GM19328 (cell line): Measurements from ENCODE around the gene ALB.
"Not testable (repeated sequence)": the region's sequence is repeated elsewhere in the genome, so short reads cannot be mapped to it uniquely, and the experiment has no call there.

ENCODE experiments used
- ATAC-seq: cut with Tn5 transposase; IDR thresholded peaks from one replicate; pipeline ENCODE4 v1.9.1; 2021; ENCODE audit warnings: mild to moderate bottlenecking, moderate library complexity; ENCODE audit not compliant: unreplicated experiment

The ALB gene

DNA sequence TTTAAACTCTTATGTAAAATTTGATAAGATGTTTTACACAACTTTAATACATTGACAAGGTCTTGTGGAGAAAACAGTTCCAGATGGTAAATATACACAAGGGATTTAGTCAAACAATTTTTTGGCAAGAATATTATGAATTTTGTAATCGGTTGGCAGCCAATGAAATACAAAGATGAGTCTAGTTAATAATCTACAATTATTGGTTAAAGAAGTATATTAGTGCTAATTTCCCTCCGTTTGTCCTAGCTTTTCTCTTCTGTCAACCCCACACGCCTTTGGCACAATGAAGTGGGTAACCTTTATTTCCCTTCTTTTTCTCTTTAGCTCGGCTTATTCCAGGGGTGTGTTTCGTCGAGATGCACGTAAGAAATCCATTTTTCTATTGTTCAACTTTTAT is at the start of gene ALB:
Gene ALB, plus strand, starts transcription at position 246 of the 400 bp plus-strand sequence. Its CDS starts 41 bp downstream, at position 287.
- no peak for ATAC-seq

DNA sequence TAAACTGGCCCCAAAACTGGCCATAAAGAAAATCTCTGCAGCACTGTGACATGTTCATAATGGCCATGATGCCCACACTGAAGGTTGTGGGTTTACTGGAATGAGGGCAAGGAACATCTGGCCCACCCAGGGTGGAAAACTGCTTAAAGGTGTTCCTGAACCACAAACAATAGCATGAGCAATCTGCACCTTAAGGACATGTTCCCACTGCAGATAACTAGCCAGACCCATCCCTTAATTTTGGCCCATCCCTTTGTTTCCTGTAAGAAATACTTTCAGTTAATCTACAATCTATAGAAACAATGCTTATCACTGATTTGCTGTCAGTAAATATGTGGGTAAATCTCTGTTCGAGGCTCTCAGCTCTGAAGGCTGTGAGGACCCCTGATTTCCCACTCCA is 46.9 kb upstream of the ALB start:
- ATAC-seq: not testable (repeated sequence)

DNA sequence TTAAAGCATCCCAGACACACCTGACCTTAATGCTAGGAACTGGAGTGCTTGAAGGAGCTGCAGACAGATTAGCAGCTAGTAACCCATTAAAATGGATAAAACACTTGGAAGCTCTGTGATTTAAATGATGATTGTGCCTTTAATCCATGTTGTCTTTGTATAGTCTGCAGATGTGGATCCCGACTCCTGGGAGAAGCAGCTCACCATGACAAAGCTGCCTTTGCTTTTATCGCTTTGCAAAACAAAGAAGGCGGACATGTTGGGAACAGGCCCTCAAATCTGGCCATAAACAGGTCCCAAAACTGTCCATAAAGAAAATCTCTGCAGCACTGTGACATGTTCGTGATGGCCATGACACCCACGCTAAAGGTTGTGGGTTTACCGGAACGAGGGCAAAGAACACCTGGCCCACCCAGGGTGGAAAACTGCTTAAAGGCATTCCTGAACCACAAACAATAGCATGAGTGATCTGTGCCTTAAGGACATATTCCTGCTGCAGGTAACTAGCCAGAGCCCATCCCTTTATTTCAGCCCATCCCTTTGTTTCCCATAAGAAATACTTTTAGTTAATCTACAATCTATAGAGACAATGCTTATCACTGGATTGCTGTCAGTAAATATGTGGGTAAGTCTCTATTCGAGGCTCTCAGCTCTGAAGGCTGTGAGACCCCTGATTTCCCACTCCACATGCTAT is 34.4 kb upstream of the ALB start:
- ATAC-seq: not testable (repeated sequence)

DNA sequence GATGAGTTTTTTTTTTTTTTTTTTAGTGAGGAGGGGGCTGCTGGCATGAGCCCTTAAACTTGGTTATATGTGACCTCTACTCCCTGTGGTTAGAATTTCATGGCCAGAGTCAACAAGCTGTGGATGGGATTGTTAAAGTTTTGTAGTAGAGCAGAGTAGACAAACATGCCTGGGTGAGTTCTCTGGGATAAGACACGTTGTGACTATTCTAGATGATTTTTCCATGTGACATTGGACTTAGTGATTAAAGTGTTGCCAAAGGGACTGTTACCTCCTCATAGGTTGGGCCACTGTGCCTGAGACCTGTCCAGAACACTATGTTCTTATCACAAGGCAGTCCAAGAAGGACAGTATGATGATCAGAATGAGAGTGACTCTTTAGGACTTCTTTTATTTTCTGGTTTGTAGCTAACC is 28.8 kb upstream of the ALB start:
- ATAC-seq: no peak

DNA sequence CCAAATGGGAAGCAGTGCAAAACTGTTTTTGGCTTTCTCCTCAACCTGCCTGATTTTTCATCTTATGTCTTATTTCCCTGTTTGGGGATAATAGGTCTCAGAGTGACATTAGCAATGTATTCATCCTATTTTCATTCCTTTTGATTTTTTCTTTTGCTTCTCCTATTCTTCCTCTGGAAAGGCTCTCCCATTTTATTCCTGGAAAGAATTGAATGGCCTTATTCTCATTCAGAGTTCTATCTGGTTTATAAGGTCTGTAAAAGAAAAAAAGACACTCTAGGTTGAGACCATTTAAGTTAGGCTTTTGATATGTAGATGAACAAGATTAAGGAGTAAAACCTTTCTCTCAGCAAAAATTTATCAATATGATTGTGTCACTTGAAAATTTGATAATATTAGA is 27.8 kb upstream of the ALB start:
- no peak for ATAC-seq

DNA sequence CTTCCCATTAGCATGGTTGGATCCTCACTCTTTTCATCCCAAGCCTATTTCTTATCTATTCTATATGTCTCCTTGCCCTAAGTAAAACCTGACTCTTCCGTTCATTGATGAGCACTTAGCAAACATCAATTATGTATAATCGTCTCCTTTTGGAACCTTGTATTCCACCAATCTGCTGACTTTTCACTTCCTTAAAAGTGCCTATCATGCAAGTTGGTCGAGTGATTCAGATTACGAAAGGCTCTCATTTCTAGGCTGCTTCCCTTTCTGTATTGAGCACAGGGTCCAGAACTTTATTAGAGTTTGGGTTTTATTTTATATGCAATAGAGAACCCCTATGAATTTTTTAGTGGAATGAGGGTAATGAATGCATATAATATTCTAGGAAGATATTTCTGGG is 27.1 kb upstream of the ALB start:
- ATAC-seq: no peak

DNA sequence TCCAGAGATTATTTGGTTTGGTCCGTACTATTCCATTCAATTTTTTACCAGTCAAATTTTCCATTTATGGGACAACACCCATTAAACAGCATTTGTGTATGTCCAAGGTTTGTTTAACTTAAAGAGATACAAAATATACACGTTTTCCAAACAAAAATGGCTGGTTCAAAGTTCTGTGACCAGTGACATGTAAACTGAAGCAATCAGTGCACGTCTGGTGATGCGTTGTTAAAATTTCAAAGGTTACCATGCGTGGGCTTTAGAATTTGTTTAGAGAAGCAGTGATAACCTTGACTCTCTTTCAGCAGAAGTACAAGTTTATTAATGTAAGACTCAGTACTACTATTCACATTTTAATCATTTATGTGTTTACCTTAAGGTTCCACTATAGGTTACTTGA is 25.2 kb upstream of the ALB start:
- no peak for ATAC-seq

DNA sequence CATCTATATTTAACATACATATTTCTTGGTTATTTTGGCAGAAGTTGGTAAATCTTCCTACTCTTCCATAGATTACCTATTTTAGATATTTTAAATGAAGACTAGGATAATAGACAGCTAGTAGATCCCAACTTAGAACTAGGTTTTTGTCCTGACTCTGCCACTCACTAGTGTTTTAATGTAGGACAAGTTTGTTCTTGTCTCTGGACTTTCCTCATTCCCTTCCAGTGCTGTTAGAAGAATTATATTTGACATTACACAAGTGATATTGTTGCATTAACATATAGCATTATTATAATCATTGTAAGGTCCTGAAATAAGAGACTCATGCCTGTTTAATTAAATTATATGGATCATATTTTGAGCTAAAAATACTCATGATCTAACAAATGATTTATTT is 24.1 kb upstream of the ALB start:
- ATAC-seq: no peak

DNA sequence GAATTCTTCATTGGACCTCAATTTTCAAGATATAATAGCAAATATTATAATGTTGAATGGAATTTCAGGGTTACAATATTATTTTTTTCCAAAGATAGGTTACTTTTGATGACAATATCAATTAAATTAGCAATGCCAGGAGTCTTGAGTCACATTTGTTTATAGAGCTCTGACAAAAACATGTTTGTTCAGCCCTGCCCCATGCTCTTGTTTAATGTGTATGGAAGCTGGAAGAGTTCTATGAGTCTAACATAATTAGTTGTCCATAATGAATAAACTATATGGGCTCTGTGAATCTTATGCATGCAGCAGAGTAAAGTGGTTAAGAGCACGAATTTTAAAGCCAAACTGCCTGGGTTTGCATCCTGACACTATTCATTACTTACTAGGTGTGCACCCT is 22.9 kb upstream of the ALB start:
- ATAC-seq: no peak

DNA sequence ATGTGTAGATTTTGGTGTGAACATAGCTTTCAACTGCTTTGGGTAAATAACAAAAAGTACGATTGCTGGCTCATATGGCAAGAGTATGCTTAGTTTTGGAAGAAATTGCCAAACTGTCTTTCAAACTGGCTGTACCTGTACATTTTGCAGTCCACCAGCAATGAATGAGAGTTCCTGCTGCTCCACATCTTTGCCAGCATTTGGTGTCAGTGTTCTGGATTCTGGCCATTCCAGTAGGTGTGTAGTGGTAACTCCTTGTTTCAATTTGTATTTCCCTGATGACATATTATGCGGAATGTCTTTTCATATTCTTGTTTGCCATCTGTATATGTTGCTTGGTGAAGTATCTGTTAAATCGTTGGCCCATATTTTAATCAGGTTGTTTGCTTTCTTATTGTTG is 20.6 kb upstream of the ALB start:
- no peak for ATAC-seq

DNA sequence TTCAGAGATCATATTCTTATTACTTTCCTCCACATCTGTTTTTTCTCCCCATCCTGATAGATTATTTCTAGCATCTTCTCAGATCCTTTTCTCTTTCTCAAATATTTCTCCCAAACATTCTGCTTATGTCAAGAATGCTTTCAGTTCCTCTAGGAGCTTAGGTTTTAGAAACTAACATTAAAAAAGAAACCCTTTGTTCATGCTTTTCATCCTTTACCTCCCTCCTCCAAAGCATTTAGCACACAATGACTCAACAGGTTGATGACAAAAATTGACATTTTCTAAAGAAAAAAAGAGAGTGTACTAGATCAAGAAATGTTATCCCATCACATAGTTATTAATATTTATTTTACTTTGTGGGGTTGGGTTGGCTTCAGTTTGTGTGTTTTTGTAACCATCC is 16.5 kb upstream of the ALB start:
- no peak for ATAC-seq

DNA sequence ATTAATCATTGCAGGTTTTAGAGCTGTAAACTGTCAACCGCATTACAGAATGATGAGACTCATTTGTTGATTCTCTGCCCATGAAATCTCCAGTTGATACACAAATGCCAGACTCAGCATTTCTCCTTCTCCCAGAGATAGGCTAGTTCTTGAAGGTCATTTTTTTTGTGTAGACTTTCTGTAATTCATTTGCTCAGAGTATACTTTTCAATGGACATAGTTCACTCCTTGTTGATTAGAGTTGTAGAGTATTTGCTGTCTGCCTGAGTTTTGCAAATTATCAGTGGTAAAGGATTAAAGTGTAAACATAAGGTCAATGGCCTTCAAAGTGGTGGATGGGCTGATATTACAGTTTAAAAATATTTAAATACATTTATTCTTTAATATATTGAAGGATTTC is 15.2 kb upstream of the ALB start:
- ATAC-seq: no peak

DNA sequence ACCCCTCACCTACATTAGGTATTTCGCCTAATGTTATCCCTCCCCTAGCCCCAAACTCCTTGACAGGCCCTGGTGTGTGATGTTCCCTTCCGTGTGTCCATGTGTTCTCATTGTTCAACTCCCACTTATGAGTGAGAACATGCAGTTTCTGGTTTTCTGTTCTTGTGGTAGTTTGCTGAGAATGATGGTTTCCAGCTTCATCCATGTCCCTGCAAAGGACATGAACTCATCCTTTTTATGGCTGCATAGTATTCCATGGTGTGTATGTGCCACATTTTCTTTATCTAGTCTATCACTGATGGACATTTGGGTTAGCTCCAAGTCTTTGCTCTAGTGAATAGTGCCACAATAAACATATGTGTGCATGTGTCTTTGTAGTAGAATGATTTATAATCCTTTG is 14.4 kb upstream of the ALB start:
- ATAC-seq: not testable (repeated sequence)

DNA sequence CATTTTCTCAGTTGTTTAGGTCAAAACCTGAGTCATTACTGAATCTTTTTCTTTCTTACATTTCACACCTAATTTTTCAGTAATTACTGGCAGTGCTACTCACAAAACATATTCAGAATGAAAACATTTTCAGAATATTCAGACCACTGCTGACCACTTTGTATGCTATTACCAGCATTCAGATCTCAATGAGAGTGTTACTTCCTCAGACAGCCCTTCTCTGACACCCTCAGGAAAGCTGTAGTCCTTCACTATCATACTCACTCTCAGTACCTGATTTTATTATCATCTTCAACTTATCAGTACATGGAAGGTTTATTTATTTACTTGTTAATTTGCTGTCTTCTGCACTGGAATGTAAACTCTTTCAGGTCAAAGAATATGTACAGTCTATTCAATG is 12.3 kb upstream of the ALB start:
- ATAC-seq: no peak

DNA sequence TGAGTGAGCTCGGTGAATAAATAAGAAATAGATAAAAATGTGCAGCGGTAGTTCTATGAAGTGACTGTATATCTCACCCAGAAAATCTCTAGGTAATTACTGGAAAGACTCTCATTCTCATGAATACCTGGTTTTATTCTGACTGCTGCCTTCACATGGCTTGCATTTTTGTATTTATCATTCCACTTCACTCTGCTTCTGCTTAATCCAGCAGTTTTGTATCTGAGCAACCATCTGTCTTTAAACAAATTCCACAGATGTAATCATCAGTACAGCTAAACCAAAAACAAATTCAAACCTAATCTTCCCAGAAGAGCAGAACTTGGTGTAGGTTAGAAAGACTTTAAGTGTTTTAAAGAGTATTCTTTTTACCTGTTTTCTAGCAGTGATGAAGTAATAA is 11.2 kb upstream of the ALB start:
- no peak for ATAC-seq

DNA sequence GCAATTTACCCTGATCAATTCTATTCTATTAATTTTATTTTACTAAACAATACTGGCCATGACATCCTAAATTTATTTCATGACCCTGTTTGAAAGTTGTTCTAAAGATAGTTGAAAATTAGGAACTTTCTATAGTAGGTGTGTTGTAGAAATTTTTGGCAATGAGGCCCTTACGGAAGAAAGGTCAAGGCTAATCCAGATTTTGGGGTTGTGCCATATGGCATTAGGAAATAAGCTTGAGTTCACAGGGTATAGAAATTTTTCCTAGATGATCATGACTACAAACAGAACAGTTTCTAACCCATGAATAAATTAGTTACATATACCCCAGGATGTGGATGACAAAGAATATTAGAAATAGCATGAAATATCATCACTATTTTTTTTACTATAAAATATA is 7.8 kb upstream of the ALB start:
- ATAC-seq: no peak

DNA sequence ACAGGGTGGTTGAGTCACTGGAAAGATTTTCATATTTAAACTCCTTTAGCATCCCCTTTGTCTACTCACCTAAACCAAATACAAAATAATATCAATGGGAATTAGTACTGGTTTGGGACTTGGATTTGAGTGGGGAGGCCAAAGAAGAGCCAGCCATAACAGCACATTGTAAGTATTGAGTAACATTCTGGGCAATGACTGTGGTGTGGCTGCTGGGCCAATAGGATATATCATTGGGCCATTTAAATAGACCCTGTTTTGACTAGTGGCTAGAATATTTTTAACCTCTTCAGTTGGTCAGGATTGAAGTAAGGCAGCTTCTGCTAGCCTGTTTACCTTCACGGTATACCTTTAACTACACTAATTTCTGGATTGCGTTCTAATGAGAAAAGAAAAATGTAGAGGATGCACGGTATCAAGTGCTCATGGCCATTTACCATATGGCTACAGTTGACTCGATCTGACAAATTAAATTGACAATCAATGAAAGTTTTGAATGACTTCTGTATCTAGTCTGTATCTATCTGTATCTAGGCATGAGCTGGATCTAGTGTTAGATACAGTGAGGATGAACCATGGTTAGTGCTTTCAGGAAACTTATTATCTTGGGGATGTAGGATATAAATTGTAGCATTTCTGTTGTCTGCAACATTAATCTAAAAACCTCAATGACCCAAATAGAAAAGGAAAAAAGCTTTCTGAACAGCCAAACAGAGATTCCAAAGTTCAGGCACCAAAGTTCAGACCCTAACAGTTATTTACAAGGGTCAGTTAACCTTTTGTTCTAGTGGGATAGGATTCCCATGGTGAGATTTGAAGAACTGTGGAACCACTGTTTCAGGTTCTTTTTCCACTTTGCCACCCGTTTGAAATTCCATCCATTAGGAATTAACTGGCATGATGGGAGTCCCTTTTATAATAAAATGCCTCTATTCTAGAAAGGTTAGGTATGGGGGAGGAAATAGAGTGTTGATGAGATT is 6.8 kb upstream of the ALB start:
- ATAC-seq: no peak

DNA sequence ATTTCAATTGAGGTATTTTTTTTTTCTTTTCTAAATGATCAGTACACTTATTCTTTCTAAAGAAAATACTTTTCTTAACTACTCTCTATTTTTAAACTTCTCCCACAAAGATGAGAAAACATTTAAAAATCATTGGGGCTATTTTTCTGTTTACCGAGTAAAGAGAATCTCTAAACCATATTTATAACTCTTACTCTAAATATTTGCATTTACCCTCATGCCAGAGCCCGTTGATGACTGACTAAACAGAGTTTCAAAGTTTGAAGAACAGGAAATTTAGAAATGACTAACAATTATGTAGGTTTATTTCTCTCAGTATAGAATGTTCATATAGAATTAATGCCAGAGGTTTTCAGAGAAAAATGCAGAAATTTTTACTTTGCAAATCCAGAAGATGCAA is 2.7 kb upstream of the ALB start:
- no peak for ATAC-seq

DNA sequence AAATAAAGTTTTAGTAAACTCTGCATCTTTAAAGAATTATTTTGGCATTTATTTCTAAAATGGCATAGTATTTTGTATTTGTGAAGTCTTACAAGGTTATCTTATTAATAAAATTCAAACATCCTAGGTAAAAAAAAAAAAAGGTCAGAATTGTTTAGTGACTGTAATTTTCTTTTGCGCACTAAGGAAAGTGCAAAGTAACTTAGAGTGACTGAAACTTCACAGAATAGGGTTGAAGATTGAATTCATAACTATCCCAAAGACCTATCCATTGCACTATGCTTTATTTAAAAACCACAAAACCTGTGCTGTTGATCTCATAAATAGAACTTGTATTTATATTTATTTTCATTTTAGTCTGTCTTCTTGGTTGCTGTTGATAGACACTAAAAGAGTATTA is 370 bp downstream of the ALB start:
- no peak for ATAC-seq

DNA sequence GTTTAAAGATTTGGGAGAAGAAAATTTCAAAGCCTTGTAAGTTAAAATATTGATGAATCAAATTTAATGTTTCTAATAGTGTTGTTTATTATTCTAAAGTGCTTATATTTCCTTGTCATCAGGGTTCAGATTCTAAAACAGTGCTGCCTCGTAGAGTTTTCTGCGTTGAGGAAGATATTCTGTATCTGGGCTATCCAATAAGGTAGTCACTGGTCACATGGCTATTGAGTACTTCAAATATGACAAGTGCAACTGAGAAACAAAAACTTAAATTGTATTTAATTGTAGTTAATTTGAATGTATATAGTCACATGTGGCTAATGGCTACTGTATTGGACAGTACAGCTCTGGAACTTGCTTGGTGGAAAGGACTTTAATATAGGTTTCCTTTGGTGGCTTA is 1.1 kb downstream of the ALB start:
- ATAC-seq: no peak

DNA sequence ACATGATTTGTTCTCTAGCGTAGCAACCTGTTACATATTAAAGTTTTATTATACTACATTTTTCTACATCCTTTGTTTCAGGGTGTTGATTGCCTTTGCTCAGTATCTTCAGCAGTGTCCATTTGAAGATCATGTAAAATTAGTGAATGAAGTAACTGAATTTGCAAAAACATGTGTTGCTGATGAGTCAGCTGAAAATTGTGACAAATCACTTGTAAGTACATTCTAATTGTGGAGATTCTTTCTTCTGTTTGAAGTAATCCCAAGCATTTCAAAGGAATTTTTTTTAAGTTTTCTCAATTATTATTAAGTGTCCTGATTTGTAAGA is 2.4 kb downstream of the ALB start:
- no peak for ATAC-seq

DNA sequence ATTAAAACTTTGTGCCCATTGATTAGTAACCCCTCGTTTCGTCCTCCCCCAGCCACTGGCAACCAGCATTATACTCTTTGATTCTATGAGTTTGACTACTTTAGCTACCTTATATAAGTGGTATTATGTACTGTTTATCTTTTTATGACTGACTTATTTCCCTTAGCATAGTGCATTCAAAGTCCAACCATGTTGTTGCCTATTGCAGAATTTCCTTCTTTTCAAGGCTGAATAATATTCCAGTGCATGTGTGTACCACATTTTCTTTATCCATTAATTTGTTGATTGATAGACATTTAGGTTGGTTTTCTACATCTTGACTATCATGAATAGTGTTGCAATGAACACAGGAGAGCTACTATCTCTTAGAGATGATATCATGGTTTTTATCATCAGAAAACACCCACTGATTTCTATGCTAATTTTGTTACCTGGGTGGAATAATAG is 3.2 kb downstream of the ALB start:
- no peak for ATAC-seq
